NCI-H1694 (cell line): Measurements from ENCODE around the gene PDE7B.

ENCODE experiments used
- DNase-seq: peaks from one replicate; lab custom pipeline; 2025; lab: John Stamatoyannopoulos, UW

Gene PDE7B

DNA sequence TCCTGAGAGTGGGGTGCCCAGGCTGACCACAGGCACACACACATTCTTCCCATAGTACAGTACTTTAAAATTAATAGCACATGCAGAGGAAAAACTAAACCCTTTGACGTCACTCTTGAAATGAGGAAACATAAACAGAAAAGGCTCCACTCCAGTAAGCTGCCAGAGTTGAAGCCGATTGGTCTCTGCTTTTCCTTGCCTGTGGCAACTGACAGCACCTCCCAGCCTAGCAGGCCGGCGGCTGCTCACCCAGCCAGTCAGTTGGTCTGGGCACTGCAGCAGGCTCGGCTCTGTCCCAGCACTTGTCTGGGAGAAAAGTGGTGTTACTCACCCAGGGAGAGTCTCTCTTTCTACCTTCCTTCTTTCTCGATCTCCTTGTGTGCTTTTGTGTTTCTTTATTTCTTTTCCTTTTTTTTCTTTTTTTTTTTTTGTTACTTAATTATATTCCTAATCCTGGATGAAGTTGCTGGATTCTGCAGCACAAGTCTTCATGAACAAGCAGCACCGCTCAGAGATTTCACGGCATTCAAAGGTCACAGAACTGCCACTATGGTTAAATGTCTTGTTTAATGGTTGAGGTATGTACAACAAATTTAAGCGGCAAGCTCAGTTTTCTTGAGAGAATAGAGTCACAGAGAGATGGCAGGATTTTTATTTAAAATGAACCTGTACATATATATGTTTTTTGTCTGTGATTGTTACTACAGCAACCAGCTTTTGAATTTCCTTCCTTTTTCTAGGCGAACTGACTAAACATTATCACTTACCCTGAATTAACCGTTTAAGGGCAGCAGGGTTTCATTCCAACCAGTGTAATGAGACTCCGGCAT, at the start of gene PDE7B:
TSS of gene PDE7B (plus strand) at position 260 of the 830 bp plus-strand sequence.
- DNase-seq: peak; percentile 11

DNA sequence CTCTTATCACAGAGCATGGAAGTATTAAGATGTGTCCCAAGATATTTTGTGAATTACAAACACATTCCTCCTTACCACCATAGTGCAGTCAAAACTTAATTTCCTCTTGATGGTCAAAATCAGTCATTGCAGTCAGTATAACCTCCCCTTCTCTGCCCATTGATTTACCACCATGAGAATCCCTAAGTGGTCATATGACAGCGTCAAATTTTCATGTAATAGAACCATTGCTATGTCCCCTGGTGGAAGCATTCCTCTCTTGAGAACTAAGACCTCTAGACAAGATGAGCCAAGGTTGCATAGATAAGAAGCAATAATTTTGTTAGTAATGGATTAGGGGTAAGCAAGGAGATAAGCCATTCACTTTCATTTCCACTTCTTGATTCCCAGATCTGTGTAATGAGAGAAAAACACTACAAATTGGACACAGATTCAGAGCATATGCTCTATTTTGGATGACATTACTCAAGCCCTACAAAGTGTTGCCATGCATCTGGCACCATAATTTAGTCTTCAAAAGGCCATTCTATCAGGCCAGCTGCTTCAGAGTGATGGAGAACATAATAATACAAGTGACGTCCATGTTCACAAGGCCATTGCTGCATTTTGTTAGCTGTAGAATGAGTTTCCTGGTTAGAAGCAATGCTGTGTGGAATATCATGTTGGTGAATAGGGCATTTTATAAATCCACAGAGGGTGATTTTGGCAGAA, 49.6 kb upstream of the PDE7B start:
- DNase-seq: peak; percentile 68

DNA sequence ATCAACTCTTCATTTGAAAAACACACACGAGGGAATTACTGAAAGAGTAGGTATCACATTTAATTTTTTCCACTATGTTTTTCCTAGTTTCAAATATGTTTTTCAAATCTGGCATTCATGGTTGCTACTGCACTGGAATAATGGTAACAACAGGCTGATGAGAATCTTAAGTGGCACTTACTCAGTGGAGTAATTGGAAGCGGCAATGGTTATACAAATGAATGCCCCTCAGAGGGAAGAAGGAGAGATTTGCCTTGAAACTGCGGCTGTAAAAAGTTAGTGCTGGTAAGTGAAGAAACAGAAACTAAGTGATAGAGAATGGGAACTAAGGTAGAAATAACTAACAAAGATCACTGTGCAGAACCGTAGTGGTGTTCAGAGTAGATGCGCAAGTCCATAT, 41.0 kb upstream of the PDE7B start:
- DNase-seq: no peak

DNA sequence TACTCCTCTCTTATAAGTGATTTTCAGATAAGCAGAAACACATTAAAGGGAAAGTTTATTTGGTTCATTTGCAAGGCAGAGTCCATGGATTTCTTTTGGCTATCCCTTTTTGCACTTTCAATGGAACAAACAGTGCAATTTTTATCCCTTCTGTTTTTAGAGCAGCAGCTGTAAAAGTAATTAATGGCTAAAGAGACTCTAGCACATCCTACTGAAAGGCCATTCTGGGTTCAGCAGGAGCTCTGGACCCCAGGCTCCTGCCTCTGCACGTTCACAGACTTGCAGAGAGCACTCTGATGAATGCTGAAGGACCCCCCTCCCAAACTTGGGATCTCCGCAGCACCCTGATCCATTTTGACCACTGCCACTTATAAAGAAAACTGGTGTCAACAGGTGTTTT, 40.3 kb upstream of the PDE7B start:
- DNase-seq: no peak

DNA sequence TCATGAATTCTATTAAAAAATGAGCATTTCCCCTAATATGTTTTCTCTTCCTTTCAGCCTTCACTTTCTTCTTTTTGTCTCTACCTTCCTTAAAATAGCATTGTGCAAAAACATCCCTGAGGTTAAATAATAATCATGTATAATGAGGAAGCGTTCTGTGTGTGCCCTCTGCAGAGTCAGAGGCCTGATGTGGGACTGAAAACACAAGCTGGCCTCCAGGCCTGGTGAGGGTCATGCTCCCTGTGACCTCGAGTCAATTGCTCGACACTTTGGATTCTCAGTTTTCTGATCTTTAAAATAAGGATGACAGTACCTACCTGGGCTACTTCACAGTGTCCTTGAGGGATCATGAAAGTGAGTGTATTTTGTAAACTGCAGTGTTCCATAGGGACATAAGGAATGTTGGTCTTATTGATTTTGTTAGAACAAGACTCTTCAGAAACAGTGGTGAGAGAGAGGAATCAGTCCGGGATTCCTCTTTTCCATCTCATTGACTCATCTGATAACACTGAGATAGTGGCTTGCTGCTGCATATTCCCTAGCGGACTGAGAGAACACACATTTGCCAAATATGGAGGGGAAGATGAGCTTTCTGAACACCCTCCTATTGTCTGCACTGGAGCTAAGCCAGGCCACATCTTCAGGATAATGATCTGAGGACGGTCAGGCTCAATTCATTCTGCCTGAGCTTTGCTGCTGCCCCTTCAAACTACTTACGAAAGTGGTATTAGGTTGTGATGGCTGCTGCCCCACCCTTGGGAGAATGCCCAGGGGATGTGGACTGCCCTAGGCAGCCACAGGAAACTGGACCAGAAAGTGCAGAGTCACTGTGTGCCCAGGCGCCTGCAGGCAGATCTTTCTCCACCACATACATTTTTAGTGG, 39.6 kb upstream of the PDE7B start:
- no peak for DNase-seq

DNA sequence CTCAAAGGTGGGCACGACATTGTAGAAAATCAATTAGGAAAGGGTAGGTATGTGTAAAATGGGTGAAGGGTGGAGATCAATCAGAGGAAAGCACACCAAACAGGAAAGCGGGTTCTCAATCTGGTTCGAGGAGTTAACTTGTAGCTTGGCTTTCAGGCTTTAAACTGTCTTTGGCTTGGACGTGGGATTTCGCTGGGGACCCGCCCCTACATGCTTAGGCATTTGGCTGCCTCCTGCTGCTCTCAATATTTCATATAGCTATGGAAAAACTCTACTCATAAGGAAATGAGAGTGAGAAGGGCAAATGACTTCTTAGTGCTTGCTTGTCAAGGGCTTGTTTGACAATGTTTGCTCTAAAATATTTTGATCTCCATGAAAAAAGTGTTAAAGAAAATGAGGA, 38.1 kb upstream of the PDE7B start:
- DNase-seq: no peak

DNA sequence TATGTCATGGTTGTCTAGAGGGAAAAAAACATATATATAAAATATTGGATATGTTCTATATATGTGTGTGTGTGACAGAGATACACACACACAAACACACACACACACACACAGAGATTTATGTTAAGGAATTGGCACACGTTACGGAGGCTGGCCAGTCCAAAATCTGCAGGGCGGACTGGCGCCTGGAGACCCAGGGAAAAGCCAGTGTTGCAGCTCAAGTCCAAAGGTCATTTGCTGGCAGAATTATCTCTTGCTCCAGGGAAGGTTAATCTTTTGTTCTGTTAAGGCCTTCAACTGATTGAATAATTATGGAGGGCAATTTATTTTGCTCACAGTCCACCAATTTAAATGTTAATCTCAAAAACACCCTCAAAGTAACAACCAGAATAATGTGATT, 37.5 kb upstream of the PDE7B start:
- no peak for DNase-seq

DNA sequence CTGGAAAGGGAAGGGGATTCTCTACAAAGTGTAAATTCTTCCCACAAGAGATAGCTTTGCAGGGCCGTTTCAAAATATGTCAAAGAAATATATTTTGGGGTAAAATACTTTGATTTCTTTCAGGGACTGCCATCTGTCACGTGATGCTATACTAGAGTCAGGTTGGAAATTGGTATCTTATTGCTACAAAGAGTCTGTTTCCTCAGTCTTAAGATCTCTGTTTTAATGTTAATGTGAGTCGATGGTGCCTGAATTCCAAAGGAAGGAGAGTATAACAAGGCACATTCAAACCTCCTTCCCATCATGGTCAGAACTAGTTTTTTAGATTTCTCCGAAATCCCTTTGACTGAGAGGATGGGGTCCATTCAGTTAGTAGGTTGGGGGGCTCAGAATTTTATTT, 36.3 kb upstream of the PDE7B start:
- no peak for DNase-seq

DNA sequence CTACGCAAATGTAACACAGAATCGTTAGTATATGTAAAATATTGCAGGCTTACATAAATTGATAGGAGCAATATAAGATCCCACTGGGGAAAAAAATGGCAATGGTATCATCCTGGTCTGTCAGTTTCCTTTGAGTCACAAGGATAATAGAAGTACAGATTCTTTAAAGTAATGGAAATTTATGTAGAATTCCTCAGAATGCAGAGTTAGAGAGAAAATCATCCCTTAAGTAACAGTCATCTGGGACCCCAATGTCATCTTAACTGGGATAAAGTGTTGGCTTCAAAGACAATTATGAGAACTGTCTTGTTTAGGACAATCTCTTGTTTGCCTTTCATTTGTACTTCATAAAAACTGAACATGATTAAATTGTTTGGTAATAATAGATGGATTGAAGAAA, 34.5 kb upstream of the PDE7B start:
- DNase-seq: no peak

DNA sequence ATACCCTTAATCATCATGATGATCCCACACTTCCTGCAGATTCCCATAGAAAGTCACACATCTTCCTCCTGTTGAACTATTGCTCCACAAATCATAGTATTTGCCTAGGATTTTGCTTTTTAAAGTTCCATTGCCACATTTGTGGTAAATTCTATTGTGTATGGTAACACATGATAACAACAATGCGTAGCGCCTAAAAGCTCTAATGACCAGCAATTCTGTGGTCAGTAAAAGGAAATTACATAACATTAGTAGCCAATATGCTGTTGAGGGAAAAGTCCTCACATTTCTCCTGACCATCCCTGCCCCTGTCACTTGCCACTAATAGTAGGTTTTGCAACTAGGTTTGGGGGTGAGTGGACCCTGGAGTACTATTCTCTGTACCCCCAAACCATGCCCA, 31.8 kb upstream of the PDE7B start:
- DNase-seq: no peak

DNA sequence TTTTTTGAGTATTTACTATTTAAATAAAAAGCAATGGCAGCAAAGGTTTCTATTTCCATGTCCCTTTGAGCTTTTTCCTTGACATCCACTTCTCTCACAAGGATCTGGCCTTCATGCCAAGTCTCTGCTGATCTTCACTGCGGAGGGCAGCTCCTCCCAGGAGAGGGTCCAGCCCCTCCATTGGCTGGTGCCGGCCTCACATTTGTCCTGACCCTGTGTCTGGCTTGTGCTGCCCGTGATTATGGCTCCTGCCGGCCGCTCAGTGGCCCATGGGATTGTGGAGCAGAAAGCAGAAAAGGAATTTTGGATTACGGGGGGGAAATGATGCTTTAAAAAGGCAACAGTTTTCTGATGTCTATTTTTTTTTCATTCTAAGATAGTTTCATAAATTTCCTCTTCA, 31.2 kb upstream of the PDE7B start:
- DNase-seq: no peak

DNA sequence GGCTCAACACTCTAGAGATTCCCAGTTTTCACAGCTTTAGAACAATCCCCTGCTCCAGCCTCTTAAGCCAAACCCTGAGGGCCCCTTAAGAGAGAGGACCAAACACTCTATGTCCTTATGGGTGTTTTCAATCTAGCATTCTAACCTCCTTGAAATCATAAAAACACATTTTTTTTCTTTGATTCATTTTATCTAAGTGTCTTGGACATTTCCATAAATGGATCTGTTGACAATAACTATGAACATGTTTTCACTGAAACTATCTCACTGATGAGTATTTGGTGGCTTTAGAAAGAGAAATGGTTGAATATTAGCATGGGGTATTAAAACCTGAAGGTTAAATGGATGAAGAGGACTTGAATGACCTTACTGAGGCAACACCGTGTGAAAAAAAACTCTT, 27.6 kb upstream of the PDE7B start:
- DNase-seq: no peak

DNA sequence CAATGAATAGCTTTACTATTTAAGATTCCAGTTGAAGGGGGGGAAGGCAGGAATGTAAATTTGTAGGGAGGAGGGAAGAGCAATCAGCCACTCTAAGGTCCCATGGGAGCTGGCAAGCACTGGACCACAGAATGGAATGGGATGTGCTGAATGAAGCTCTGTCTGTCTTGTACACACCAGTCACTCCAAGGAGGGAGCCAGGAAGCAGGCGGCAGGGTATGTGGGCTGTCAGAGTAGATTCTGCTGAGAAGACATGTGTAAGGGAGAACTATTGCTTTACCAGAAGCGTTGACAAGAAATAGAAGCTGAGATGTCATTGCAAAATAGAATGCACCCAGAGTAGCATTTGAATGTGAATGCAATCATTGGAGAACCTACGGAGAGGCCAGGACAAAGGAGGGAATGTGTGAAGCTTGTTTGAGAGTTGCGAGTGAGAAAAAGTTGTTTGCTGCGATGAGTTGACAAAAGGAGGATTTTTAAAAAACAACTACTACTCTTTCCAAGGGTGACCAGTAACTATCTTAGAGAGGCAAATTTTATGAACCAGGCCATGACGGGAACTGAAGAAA, 25.2 kb upstream of the PDE7B start:
- no peak for DNase-seq

DNA sequence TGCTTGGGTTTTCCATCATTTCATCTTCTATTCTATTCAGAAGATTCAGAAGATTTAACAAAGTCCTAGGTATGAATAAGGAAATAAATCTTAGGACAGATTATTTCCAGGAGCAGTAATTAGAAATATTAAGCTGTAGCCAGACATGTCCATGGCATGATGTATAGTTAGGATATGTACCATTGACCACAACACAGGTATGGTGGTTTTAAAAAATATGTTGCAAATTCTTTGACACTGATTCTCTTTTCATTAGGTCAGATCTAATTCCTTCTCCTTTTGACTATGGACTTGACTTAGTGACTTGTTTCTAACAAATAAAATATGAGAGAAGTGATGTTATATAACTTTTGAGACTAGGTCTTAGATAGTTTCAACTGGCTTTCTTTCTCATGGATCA, 23.5 kb upstream of the PDE7B start:
- no peak for DNase-seq

DNA sequence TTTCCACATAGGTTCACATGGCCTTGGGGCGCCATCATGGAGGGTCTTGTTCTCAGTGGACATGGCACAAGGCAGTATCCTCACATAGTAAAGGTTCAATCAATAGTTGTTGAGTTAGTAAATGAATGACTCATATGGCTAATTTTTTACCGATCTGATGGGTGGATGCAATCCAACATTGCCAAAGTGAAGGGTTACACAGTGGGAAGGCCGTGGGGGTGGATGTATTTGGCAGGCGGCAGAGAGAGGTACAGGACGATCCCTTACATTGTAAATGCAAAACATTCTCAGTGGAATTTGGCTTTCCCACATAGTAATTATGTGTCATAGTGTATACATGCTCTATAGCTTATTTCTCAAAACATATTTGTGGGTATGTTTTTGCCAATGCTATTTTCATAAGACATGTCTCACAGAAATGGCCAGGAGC, 21.0 kb upstream of the PDE7B start:
- DNase-seq: no peak

DNA sequence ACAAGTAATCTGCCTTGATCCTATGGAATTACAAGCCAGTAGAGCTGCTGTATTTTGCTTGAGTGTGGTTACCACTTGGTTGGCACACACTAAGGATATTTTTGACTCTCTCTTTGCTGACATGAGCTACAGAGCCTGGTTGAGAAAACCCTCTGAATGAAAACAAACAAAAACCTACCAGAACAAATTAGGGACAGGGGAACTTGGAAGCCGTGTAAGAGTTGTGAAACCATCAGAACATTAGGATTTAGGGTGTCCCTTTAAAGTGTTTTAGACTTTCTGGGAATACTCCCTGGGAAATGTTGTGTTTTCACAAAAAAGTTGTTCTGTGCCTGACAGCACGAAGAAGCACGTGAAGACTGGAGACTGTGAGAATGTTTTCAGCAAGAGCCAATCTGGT, 20.5 kb upstream of the PDE7B start:
- no peak for DNase-seq

DNA sequence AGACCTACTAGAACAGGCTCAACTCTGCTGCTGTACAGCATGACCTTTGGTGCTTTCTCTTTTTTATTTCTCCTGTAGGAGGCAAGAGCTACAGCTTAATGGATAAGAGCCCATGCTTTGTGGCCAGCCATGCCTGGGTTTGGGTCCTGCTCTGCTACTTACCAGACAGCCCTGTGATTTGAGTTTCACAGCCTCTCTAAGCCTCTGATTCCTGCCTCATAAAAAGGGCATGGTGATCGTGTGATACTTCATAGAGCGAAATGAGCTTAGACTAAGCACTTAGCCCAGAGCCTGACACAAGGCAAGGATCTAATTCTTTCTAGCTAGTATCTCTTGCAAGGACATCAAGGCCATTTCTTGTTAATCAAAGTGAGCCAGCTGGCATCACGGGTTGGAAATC, 19.3 kb upstream of the PDE7B start:
- DNase-seq: no peak

DNA sequence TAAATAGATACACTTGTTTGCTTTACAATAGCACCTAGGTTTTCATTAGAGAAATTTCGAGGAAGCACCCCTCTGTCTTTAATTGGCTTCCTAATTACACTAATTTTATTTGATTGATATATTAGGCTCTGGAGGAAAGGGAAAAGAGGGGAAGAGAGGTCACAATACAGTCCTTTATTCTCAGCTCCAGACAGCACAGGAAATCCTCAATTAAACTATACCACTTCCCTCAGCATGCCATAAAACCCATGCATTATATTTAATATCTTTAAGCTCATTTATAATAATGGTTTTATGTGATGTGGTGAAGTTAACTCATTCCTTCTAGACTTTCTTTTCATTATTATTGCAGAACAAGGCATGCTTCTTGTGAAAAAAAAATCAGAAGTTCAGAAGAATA, 17.7 kb upstream of the PDE7B start:
- DNase-seq: no peak

DNA sequence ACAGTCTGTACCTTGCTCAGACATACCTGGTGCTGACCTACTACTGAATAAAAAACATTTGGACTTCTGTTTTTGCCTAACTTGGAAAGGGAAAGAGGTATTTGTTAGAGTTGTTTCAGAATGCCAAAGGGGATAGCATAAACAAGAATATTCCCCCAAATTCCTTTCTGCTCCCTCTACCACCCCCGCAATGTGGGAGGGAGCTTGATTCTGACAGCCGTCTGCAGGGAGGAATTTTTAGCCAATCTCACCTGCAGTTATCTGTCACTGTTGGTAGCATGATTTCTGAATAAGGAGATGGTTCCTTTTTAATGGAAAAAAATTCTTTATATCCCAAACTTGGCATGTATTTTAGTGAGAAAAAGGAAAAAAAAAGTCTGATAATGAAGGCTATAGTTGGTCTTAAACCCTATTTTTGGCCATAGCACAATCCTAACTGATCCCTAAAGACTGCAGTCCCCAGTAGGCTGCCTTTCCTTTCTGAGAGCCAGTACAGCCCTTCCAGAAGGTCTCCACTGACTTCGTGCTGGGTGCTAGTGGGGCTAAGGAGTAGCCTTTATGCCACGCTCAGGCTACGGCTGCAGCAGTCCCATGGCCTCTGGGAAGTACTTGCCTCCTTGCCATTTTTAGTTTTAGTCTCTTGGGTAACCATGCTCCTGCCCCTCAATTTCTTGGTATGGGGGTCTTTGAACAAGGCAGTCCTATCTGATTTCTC, 13.6 kb upstream of the PDE7B start:
- no peak for DNase-seq

DNA sequence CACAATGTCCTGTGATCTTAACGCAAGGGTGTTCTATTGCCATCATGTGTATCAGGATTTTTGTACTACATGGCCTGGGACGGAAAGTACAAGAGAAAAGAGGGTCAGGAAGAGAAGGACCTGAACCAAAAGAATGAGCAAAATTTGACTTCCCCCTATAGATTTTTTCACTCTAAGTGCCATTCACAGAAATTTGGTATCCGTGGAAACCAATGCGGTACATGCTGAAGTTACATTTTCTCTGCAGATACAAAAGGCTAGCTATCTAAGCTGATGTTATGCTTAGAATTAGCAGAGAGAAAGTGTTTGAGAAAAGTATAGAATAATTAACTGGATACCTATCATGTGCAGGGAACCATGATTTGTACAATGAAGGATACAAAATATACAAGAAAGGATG, 12.4 kb upstream of the PDE7B start:
- DNase-seq: no peak

DNA sequence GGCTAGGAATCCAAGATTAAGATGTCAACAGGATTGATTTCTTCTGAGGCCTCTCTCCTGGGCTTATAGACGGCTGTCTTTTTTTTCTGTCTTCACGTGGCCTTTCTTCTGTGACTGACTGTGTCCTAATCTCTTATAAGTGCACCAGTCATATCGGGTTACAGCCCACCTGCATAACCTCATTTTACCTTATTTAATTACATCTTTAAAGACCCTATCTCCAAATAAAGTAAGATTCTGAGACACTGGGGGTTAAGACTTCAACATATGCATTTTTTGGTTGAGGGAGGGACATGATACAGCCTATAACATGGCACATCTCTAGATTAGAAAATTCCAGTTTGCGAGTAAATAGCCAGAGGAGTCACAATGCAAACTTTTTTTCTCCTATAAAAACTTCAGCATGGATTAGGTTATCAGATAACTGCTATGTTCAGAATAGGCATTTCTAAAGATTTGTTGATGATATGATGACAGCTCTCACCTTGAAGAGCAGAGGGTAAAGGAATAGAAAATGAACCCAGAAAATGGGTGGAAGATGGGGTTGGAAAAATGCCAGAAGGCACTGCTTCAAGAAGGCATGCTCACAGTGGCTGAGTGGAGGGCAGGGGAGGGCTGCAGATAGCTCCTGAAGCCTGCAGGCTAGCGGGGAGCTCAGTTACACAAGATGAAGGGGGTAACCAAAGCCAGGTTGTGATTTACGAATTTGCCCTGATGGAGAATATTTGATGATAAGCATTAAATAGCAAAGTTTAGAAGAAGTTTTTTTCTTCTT, 8.7 kb upstream of the PDE7B start:
- no peak for DNase-seq
